Transverse colon (tissue), 3 donors: ENCODE measurements around the gene CEP41.

Experiments
- CTCF ChIP-seq, 5 experiments: fragments of 200-600 bp in 3 of 5; fragments of 450-650 bp in 2 of 5; sonication (generic) in 3 of 5; IDR thresholded peaks; 1 replicate in 2 of 5; 2 replicates in 3 of 5; pipeline ENCODE4 v1.5.1; 2016 to 2017; ENCODE audit warnings: antibody characterized with exemption in 5 of 5, inconsistent platforms in 3 of 5, mild to moderate bottlenecking in 2 of 5, moderate library complexity in 1 of 5
- POLR2A ChIP-seq: fragments of 450-650 bp; IDR thresholded peaks from one replicate; pipeline ENCODE4 v1.6.1; 2016; ENCODE audit warnings: antibody characterized with exemption, mild to moderate bottlenecking, moderate library complexity

- TF ChIP-seq CTCF (IDR thresholded peaks at IDR 0.05), result no peak
- TF ChIP-seq POLR2A, result no peak
These were observed 57.4 kb downstream of the CEP41 start for GRCh38 chr7:130383187-130383980.
